HG03135 (cell line): ENCODE results near the gene STX18.
"Not testable (repeated sequence)": the region's sequence is repeated elsewhere in the genome, so short reads cannot be mapped to it uniquely, and the experiment has no call there.

ENCODE experiments used
- ATAC-seq: cut with Tn5 transposase; IDR thresholded peaks from one replicate; pipeline ENCODE4 v1.9.1; 2021; ENCODE audit warnings: mild to moderate bottlenecking, moderate library complexity; ENCODE audit not compliant: unreplicated experiment

Gene STX18

GRCh38 chr4:4422117-4422516, 119.7 kb downstream of the STX18 start:
- ATAC-seq, result not testable (repeated sequence)

GRCh38 chr4:4421356-4421755, 120.5 kb downstream of the STX18 start:
- ATAC-seq, result no peak

GRCh38 chr4:4420421-4420820, 121.4 kb downstream of the STX18 start:
- no peak for ATAC-seq

- no peak for ATAC-seq
These were observed 122.0 kb downstream of the STX18 start for GRCh38 chr4:4419896-4420295.

GRCh38 chr4:4418676-4419390, 123.0 kb downstream of the STX18 start:
- ATAC-seq, result no peak

- no peak for ATAC-seq
These were observed 124.0 kb downstream of the STX18 start for GRCh38 chr4:4417886-4418285.

- ATAC-seq, result no peak
These were observed 124.9 kb downstream of the STX18 start for GRCh38 chr4:4416981-4417380.

GRCh38 chr4:4415806-4416805, 125.7 kb downstream of the STX18 start:
- no peak for ATAC-seq

GRCh38 chr4:4415107-4415805, 126.6 kb downstream of the STX18 start:
- ATAC-seq, result no peak

GRCh38 chr4:4413806-4414205, 128.0 kb downstream of the STX18 start:
- no peak for ATAC-seq

- no peak for ATAC-seq
These were observed 128.5 kb downstream of the STX18 start for GRCh38 chr4:4413373-4413725.

- ATAC-seq, result no peak
These were observed 129.0 kb downstream of the STX18 start for GRCh38 chr4:4412641-4413372.

- no peak for ATAC-seq
These were observed 129.9 kb downstream of the STX18 start for GRCh38 chr4:4411906-4412305.

GRCh38 chr4:4410271-4410670, 131.6 kb downstream of the STX18 start:
- ATAC-seq, result no peak

- no peak for ATAC-seq
These were observed 132.3 kb downstream of the STX18 start for GRCh38 chr4:4409416-4410115.

- no peak for ATAC-seq
These were observed 133.1 kb downstream of the STX18 start for GRCh38 chr4:4408576-4409335.

GRCh38 chr4:4408132-4408523, 133.7 kb downstream of the STX18 start:
- no peak for ATAC-seq

GRCh38 chr4:4407299-4408131, 134.3 kb downstream of the STX18 start:
- ATAC-seq, result no peak
